ENCODE data around the gene EGR4.

EGR4 gene

GRCh38 chr2:73293534-73294171 is at the start of gene EGR4:
EGR4 (minus strand) TSS chr2:73293548; CDS start chr2:73293317, 231 bp downstream.
- peak; percentile 93 for DNase-seq

- DNase-seq: no peak
These were observed 47.7 kb upstream of the EGR4 start for GRCh38 chr2:73341039-73341438.

GRCh38 chr2:73339201-73339600 is 45.9 kb upstream of the EGR4 start:
- no peak for DNase-seq

- DNase-seq: no peak
These were observed 44.5 kb upstream of the EGR4 start for GRCh38 chr2:73337828-73338227.

- DNase-seq: no peak
These were observed 41.3 kb upstream of the EGR4 start for GRCh38 chr2:73334620-73335019.

GRCh38 chr2:73334045-73334444 is 40.7 kb upstream of the EGR4 start:
- DNase-seq: no peak

- DNase-seq: no peak
These were observed 40.2 kb upstream of the EGR4 start for GRCh38 chr2:73333564-73333963.

GRCh38 chr2:73324126-73324725 is 30.9 kb upstream of the EGR4 start:
- no peak for DNase-seq

- DNase-seq: no peak
These were observed 30.2 kb upstream of the EGR4 start for GRCh38 chr2:73323551-73323950.

GRCh38 chr2:73314441-73314840 is 21.1 kb upstream of the EGR4 start:
- DNase-seq: no peak

- no peak for DNase-seq
These were observed 14.4 kb upstream of the EGR4 start for GRCh38 chr2:73307720-73308119.

GRCh38 chr2:73301636-73302035 is 8.3 kb upstream of the EGR4 start:
- no peak for DNase-seq

GRCh38 chr2:73300926-73301325 is 7.6 kb upstream of the EGR4 start:
- no peak for DNase-seq

- DNase-seq: no peak
These were observed 4.2 kb upstream of the EGR4 start for GRCh38 chr2:73297586-73297985.

GRCh38 chr2:73297151-73297559 is 3.8 kb upstream of the EGR4 start:
- DNase-seq: no peak

GRCh38 chr2:73295751-73296400 is 2.5 kb upstream of the EGR4 start:
- no peak for DNase-seq

- no peak for DNase-seq
These were observed 891 bp upstream of the EGR4 start for GRCh38 chr2:73294239-73294638.

GRCh38 chr2:73292906-73293533 is 328 bp downstream of the EGR4 start:
- DNase-seq: no peak

GRCh38 chr2:73292316-73292905 is 937 bp downstream of the EGR4 start:
- no peak for DNase-seq

GRCh38 chr2:73291461-73292315 is 1.7 kb downstream of the EGR4 start:
- DNase-seq: no peak

GRCh38 chr2:73291093-73291460 is 2.3 kb downstream of the EGR4 start:
- DNase-seq: peak; percentile 36

- peak; percentile 38 for DNase-seq
These were observed 3.1 kb downstream of the EGR4 start for GRCh38 chr2:73290049-73290839.

Data from CD4-positive, alpha-beta T cell treated with Interferon gamma for 1 hour (primary cell).